ENCODE measurements around the gene SSC5D. TPM values are rescaled to one million over a fixed set of nuclear protein-coding genes. Genes with fewer than 3 reads are reported as not detected.

SSC5D gene
- total RNA-seq, 4 donors from 2014 or later: 1.7 to 2.9 (median 2.2) TPM

- Histone ChIP-seq H3K36me3 (no peaks in the 10 kb centered on the region), H3K4me3 (replicated peaks in 1 of 3) (no peak overlapping the region), H3K27ac (no peak overlapping the region), H3K9me3 (no peaks in the 10 kb centered on the region), H3K4me1 (peaks cover 6% of the 10 kb centered on the region in 2 donors), H3K27me3 (no peaks in the 10 kb centered on the region)
- intact Hi-C loops (cut with DNase I): no loop called here
- WGBS, 2 donors: 47 to 61% methylated on average over 12 of the region's 12 CpGs
- no peak for TF ChIP-seq CTCF (IDR thresholded peaks at IDR 0.05)
- no peak for TF ChIP-seq POLR2A (IDR thresholded peaks at IDR 0.05)
- no peak for DNase-seq
Observed at GRCh38 chr19:55492362-55492944, 4.2 kb downstream of the SSC5D start.

GRCh38 chr19:55493052-55493644 is 4.9 kb downstream of the SSC5D start:
- WGBS, 2 donors: 60 to 66% methylated on average over 11 to 14 of the region's 18 CpGs
- no peak for TF ChIP-seq POLR2A (IDR thresholded peaks at IDR 0.05)
- TF ChIP-seq CTCF (IDR thresholded peaks at IDR 0.05): no peak
- H3K4me1 ChIP-seq: no peaks in the 10 kb centered on the region
- no peaks in the 10 kb centered on the region for H3K9me3 ChIP-seq
- H3K27ac ChIP-seq: peak overlapping the region; percentile 49 to 71 (median 63)
- no peak overlapping the region for H3K4me3 ChIP-seq (replicated peaks in 1 of 3)
- intact Hi-C loops (cut with DNase I): no loop called here
- H3K27me3 ChIP-seq: no peaks in the 10 kb centered on the region
- no peaks in the 10 kb centered on the region for H3K36me3 ChIP-seq
- DNase-seq: no peak

- intact Hi-C loops (cut with DNase I): no loop called here
- no peaks in the 10 kb centered on the region for H3K36me3 ChIP-seq
- no peak overlapping the region for H3K4me3 ChIP-seq (replicated peaks in 1 of 3)
- peak overlapping the region; percentile 49 to 71 (median 63) for H3K27ac ChIP-seq
- no peaks in the 10 kb centered on the region for H3K9me3 ChIP-seq
- WGBS, 2 donors: 33 to 49% methylated on average over 5 to 28 of the region's 38 CpGs
- no peaks in the 10 kb centered on the region for H3K27me3 ChIP-seq
- DNase-seq: no peak
- no peaks in the 10 kb centered on the region for H3K4me1 ChIP-seq
- no peak for TF ChIP-seq CTCF (IDR thresholded peaks at IDR 0.05)
- no peak for TF ChIP-seq POLR2A (IDR thresholded peaks at IDR 0.05)
Observed at GRCh38 chr19:55493645-55494171, 5.5 kb downstream of the SSC5D start.

GRCh38 chr19:55494172-55494761 is 6.0 kb downstream of the SSC5D start:
- TF ChIP-seq POLR2A (IDR thresholded peaks at IDR 0.05): no peak
- no peak for TF ChIP-seq CTCF (IDR thresholded peaks at IDR 0.05)
- Histone ChIP-seq H3K4me3 (replicated peaks in 1 of 3) (peak overlapping the region in 1 of 3 donors; percentile 3), H3K4me1 (no peaks in the 10 kb centered on the region), H3K27ac (peak overlapping the region; percentile 39 to 71 (median 63)), H3K9me3 (no peaks in the 10 kb centered on the region), H3K36me3 (no peaks in the 10 kb centered on the region), H3K27me3 (no peaks in the 10 kb centered on the region)
- intact Hi-C loops (cut with DNase I): no loop called here
- DNase-seq: no peak
- 47 to 53% methylated on average over 16 to 22 of the region's 22 CpGs for WGBS, 2 donors

All from thyroid gland (tissue), 4 donors.